SJCRH30 (cell line): ENCODE measurements around the gene TAF11. TPM values are rescaled to one million over a fixed set of nuclear protein-coding genes. Genes with fewer than 3 reads are reported as not detected.
"Not testable (repeated sequence)": the region's sequence is repeated elsewhere in the genome, so short reads cannot be mapped to it uniquely, and the experiment has no call there.

Source experiments
- DNase-seq, 2 experiments: peaks; one replicate each; pipeline ENCODE4 v3.0.0-alpha.2; 2015 to 2020
- H3K27ac ChIP-seq: fragments of 250-450 bp; sonication (Bioruptor Pico); 2 replicates; pipeline ENCODE4 v1.5.1; 2020; ENCODE audit warnings: mild to moderate bottlenecking, moderate library complexity
- H3K27me3 ChIP-seq: fragments of 250-450 bp; sonication (Bioruptor Pico); 2 replicates; pipeline ENCODE4 v1.5.1; 2020; ENCODE audit warnings: mild to moderate bottlenecking, moderate library complexity
- H3K36me3 ChIP-seq: fragments of 250-450 bp; sonication (Bioruptor Pico); 2 replicates; pipeline ENCODE4 v1.5.1; 2020; ENCODE audit warnings: mild to moderate bottlenecking, moderate library complexity
- H3K4me1 ChIP-seq: fragments of 250-450 bp; sonication (Bioruptor Pico); 2 replicates; pipeline ENCODE4 v1.5.1; 2020; ENCODE audit warnings: mild to moderate bottlenecking, moderate library complexity
- H3K4me3 ChIP-seq: fragments of 250-450 bp; sonication (Bioruptor Pico); 2 replicates; pipeline ENCODE4 v1.5.1; 2020; ENCODE audit warnings: mild to moderate bottlenecking, moderate library complexity
- H3K9me3 ChIP-seq: fragments of 250-450 bp; sonication (Bioruptor Pico); replicated peaks from 2 replicates; pipeline ENCODE4 v1.5.1; 2020; ENCODE audit warnings: mild to moderate bottlenecking, moderate library complexity
- total RNA-seq: library from RNA; depleted of rRNA; stranded (reverse); fragments of >200 nt; shearing (Covaris generic); gene quantifications from 2 replicates; pipeline ENCODE4 v1.2.3, GENCODE V29; 2014

TAF11 gene
- total RNA-seq, 1 experiment from 2014 or later: 54.0 TPM

DNA sequence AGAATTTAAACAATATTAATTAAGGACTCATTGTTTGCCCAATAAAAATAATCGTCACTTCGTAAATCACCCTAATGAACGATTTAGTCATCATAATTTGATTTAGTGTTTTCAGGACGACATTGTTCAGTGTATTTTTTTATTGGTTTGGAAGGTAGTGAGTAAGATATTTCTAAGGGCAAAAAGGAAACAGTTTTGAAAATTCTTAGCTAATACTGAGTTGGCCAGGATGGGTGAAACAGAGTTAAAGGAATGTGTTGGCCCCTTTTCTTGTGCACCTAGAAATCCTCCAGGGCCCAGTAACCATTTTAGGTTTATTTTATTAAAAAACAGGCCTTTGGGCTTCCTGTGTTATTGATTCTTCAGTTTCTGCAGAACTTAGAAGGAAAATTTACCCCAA lies 26.5 kb upstream of the TAF11 start:
- Histone ChIP-seq H3K4me3 (no peak overlapping the region), H3K27ac (no peak overlapping the region), H3K9me3 (no peaks in the 10 kb centered on the region), H3K27me3 (no peaks in the 10 kb centered on the region), H3K36me3 (no peaks in the 10 kb centered on the region), H3K4me1 (no peaks in the 10 kb centered on the region)
- no peak for DNase-seq

DNA sequence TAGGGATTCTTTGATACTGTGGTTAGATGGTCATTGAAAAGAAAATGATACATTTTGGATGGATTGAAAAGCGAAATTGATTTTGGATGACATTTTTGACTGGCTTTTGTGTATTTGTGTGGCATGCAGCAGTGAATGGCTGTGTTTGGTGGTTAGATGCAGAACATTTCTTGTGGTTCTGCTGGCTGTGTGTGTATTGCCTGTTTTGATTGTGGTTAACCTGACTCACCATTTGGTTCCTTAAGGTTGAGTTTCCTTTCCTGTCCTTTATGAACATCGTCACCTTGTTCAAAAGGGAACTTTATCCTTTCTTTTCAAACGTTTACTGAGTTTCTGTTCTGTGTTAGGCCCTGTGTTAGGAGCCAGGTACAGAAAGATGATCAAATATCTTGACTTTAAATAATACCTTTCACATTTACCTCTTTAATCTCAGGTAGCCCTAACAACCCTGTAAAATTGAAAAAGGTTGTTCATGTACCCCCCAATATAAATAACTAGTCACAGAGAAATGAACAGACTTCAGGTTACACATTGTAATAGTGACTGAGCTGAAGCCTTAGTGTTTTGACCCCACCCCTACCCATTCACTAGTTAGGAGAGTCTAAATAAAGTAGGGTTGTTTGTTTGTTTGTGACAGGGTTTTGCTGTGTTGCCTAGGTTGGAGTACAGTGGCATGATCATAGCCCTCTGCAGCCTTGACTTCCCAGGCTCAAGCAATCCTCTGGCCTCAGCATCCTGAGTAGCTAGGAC lies 25.0 kb upstream of the TAF11 start:
- Histone ChIP-seq H3K9me3 (no peaks in the 10 kb centered on the region), H3K27me3 (no peaks in the 10 kb centered on the region), H3K27ac (no peak overlapping the region), H3K4me3 (no peak overlapping the region), H3K4me1 (no peaks in the 10 kb centered on the region), H3K36me3 (no peaks in the 10 kb centered on the region)
- no peak for DNase-seq

DNA sequence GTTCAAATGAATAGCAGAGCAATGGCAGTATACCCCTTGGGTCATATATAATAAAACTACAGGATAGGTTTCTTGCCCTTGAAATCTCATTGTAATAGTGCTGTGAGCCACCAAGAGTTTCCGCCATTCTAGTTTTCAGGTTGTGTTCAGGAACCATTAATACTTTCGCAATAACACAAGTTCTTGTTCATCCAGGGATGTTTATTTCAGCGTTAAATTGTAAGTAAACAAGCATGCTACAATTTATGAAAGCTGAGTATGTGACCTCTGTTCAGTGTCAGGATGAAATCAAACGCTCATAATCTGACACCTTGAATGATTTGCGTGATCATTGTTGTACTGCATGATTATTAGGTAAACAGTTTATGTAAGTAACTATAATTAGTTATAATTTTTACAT lies 24.0 kb upstream of the TAF11 start:
- Histone ChIP-seq H3K9me3 (no peaks in the 10 kb centered on the region), H3K36me3 (no peaks in the 10 kb centered on the region), H3K4me1 (no peaks in the 10 kb centered on the region), H3K4me3 (no peak overlapping the region), H3K27ac (no peak overlapping the region), H3K27me3 (no peaks in the 10 kb centered on the region)
- no peak for DNase-seq

DNA sequence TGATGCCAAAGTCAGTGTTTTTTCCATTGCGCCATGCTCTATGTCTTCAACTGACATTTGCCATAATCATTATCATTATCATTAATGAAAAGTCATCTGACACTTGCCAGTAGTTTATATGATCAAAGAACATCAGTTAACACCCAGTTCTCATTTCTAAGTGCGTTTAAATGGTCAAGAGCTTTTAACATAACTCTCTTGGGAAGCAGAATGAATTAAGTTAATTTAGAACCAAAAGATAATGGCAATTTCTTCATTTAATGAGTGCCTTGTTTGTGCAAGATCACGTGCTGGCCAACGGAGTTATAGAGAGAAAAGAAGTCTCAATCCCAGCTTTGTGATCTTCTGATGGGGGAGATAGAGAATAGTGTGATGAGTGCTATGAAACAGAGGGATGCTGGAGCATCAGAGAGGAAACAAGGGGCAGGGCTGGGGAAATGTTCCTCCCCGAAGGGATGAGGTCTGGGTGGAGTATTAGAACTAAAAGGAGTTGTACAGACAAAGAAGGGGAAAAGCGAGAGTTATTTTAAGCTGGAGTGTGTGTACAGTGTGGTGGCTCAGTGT lies 21.6 kb upstream of the TAF11 start:
- H3K27ac ChIP-seq: no peak overlapping the region
- no peaks in the 10 kb centered on the region for H3K4me1 ChIP-seq
- H3K36me3 ChIP-seq: no peaks in the 10 kb centered on the region
- no peaks in the 10 kb centered on the region for H3K27me3 ChIP-seq
- H3K9me3 ChIP-seq: no peaks in the 10 kb centered on the region
- no peak for DNase-seq
- H3K4me3 ChIP-seq: no peak overlapping the region

DNA sequence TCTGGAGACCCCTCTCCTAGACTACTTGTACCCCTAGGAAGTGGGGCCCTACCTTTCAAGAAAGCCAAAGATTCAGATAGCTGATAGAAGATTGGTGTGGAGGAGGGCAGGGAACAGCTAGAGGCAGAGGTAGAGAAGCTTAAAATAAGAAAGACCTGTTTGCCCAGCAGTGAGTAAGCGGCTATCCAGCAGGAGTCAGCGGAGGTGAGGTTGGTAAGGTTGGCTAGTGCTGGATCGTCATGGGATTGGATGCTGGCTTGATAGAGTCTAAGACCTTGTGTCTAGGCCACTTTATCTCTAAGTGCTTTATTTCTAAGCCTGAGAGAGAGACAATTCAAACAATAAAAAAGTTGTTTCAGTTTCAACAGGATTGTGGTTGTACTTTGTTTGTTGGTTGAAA lies 20.4 kb upstream of the TAF11 start:
- Histone ChIP-seq H3K4me3 (no peak overlapping the region), H3K9me3 (no peaks in the 10 kb centered on the region)
- DNase-seq: no peak

DNA sequence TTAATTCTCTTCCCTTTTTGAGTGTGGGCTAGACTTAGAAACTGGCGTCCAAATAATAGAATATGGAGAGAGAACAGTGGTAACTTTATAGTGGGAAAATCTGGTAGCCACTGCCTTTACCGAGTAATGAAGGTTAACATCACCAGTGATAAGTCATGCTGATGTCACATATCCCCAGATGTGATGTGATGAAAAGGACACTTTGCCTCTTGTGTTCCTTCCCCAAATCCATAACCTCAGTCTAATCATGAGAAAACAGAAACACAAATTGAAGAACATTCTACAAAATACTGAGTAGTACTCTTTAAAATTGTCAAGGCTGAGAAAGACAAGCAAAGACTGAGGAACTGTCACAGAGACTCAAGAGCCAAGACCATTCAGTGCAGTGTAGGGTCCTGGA lies 19.0 kb upstream of the TAF11 start:
- no peaks in the 10 kb centered on the region for H3K27me3 ChIP-seq
- no peaks in the 10 kb centered on the region for H3K4me1 ChIP-seq
- H3K9me3 ChIP-seq: no peaks in the 10 kb centered on the region
- no peak overlapping the region for H3K27ac ChIP-seq
- no peaks in the 10 kb centered on the region for H3K36me3 ChIP-seq
- H3K4me3 ChIP-seq: no peak overlapping the region
- no peak for DNase-seq

More for the DNA sequence above, 20.4 kb upstream of the TAF11 start:
- Histone ChIP-seq H3K4me1 (no peaks in the 10 kb centered on the region), H3K36me3 (no peaks in the 10 kb centered on the region), H3K27ac (no peak overlapping the region), H3K27me3 (no peaks in the 10 kb centered on the region)

DNA sequence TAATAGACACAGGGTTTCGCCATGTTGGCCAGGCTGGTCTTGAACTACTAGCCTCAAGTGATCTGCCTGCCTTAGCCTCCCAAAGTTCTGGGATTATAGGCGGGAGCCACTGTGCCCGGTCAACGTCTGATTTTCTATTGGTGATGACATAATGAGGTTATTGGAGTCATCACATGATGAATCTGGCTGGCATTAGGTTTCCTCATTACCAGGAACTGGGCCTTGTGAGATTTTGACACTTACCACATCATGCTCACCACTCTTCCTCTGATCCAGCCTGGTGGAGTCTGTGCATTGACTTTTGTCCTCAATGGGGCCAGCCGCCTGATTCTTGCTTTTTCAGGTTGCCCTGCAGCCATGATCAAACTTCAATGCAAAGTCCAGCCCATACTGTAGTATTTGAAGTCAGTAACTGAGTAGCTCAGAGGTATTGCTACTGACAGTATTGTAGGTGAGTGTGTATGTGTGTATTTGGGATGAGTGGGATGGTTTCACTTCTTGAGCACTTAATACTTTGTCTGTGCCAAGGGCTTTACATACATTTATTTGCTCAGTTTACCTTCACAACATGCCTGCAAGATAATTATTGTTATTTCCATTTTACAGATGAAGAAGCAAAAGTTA lies 17.3 kb upstream of the TAF11 start:
- no peaks in the 10 kb centered on the region for H3K36me3 ChIP-seq

DNA sequence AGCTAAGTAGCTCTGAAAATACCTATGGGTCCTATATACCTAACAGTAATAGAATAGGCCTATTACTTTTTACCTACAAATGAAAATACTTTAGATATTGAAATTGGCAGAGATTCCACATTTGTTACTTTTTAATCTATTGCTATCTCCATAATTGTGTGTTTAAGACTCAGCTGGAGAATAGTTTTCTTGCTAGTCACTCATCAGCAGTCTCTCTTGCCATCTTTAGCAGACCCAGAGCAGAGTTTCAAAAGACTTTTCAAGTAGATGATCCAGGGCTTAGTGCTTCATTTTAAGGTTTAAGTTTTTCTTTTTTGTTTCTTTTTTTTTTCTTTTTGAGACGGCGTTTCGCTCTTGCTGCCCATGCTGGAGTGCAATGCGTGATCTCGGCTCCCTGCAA lies 14.1 kb upstream of the TAF11 start:
- no peaks in the 10 kb centered on the region for H3K36me3 ChIP-seq
- H3K27me3 ChIP-seq: no peaks in the 10 kb centered on the region
- DNase-seq: no peak
- H3K27ac ChIP-seq: no peak overlapping the region
- H3K4me1 ChIP-seq: peaks cover 10% of the 10 kb centered on the region
- no peaks in the 10 kb centered on the region for H3K9me3 ChIP-seq
- H3K4me3 ChIP-seq: no peak overlapping the region

More for the DNA sequence above, 17.3 kb upstream of the TAF11 start:
- Histone ChIP-seq H3K4me1 (no peaks in the 10 kb centered on the region), H3K4me3 (no peak overlapping the region), H3K27me3 (no peaks in the 10 kb centered on the region), H3K9me3 (no peaks in the 10 kb centered on the region), H3K27ac (no peak overlapping the region)
- no peak for DNase-seq

DNA sequence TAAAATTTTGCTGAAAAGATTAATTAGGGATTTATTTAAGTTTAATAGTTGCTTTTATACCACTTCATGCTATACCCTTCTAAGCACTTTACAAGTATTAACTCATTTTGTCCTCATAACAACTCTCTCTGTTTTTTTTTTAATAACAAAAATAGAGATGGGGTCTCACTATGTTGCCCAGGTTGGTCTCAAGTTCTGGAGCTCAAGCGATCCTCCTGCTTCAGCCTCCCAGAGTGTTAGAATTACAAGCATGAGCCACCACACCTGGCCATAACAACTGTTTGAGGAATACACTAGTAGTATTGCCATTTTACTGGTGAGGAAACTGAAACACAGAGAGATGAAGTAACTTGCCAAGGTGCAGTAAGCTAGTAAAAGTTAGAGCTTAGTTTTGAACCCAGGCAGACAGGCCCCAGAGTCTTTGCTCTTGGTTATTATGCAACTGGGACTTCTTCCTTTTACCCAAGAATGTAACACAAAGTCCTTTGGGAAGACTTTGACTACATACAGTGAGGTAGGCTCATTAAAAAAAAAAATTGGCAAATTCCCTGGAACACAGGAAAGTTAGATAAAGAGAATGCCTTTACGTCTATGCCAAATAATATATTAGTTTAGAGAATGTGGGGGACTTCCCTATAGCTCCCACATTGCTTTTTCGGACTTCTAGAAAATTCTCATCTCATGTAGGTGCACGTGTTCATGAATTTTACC lies 12.6 kb upstream of the TAF11 start:
- DNase-seq: no peak

DNA sequence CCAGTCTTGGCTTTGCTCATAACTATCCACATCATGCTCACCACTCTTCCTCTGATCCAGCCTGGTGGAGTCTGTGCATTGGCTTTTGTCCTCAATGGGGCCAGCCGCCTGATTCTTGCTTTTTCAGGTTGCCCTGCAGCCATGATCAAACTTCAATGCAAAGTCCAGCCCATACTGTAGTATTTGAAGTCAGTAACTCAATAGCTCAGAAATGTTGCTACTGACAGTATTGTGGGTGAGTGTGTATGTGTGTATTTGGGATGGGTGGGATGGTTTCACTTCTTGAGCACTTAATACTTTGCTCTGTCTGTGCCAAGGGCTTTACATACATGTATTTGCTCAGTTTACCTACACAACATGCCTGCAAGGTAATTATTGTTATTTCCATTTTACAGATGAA lies 11.9 kb upstream of the TAF11 start:
- H3K27me3 ChIP-seq, H3K36me3 ChIP-seq, H3K27ac ChIP-seq, H3K9me3 ChIP-seq, H3K4me1 ChIP-seq, DNase-seq, H3K4me3 ChIP-seq: not testable (repeated sequence)

More for the DNA sequence above, 12.6 kb upstream of the TAF11 start:
- Histone ChIP-seq H3K27me3 (no peaks in the 10 kb centered on the region), H3K27ac (no peak overlapping the region), H3K36me3 (no peaks in the 10 kb centered on the region), H3K4me1 (peaks cover 10% of the 10 kb centered on the region), H3K9me3 (no peaks in the 10 kb centered on the region), H3K4me3 (no peak overlapping the region)

DNA sequence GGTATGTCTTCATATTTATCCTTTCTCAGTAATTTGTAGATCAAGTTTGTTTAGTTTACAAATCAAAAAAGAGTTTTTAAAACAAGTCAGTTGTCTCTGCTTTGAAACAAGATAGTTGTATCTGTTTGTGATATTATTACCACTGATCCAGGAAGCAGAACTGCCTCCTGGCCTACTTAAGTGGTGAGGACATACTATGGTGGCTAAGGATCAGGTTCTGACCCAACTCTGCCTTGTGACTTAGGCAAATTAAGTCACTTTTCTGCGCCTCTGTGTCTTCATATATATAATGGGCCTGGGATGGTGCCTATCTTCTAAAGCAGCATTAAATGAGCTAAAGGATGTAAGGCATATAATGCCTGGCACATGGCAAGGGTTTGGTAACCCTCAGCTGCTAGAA lies 9.9 kb upstream of the TAF11 start:
- Histone ChIP-seq H3K27ac (no peak overlapping the region), H3K4me1 (peaks cover 10% of the 10 kb centered on the region), H3K4me3 (no peak overlapping the region), H3K9me3 (no peaks in the 10 kb centered on the region), H3K36me3 (no peaks in the 10 kb centered on the region), H3K27me3 (no peaks in the 10 kb centered on the region)
- no peak for DNase-seq

DNA sequence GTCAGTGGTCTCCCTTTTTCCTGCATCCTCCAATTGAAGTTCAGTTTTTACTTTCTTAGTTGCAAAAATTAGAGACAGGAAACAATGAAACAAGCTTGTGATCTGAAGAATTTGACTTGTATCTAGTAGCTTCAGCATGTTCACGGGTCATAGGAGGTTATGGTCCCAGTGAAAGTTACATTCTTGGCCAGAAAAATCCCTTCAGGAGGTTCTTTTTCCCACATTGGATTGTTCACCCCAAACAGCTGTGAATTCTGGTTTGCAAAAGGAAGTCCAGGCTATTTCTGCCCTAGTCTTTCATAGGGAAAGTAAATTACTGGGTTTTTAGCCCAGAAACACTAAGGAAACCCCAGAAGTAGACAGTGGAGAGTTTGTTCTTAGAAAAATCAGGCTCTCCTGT lies 9.3 kb upstream of the TAF11 start:
- peak in 1 of 2 experiments; percentile 11 for DNase-seq
- H3K27me3 ChIP-seq: no peaks in the 10 kb centered on the region
- no peak overlapping the region for H3K27ac ChIP-seq
- no peaks in the 10 kb centered on the region for H3K9me3 ChIP-seq
- H3K4me1 ChIP-seq: peaks cover 10% of the 10 kb centered on the region
- H3K4me3 ChIP-seq: no peak overlapping the region
- no peaks in the 10 kb centered on the region for H3K36me3 ChIP-seq

DNA sequence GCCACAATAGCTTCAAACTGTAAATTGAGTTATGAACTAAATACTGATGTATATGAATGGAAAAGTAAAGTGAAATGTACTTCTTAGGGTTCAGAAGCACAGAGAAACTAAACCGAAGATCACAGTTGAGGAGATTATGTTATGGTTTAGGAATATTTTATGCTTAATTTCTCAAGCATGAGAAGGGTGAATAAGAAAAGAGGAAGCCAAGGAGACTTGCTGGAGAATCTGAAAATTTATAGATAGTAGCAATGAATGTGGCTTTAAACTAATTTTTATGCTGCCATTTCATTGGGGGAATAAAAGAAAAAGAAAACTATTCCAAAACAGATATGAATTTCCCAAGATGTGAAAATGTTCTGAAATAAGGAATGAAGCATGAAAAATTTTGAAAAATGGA lies 6.9 kb upstream of the TAF11 start:
- no peaks in the 10 kb centered on the region for H3K27me3 ChIP-seq
- no peaks in the 10 kb centered on the region for H3K9me3 ChIP-seq
- H3K4me3 ChIP-seq: no peak overlapping the region
- no peak for DNase-seq
- H3K27ac ChIP-seq: no peak overlapping the region
- H3K4me1 ChIP-seq: peaks cover 10% of the 10 kb centered on the region
- no peaks in the 10 kb centered on the region for H3K36me3 ChIP-seq

DNA sequence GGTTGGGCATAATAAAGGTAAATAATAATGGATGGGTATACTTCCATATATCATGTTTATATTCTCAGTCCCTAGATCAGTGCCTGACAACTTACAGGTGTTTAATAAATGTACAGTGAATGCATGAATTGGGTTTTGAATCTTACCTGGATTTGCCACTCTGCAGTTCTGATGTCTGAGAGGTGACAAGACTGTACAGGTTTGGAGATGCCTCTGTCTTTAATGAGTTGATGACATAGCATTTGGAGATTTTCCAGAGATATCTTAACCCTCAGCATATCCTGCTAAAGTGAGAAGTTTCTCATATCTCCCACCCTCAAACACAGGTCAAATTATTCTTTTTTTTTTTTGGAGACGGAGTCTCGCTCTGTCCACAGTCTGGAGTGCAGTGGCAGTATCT lies 3.5 kb upstream of the TAF11 start:
- no peaks in the 10 kb centered on the region; the same call in 1 of the 2 replicates for H3K4me1 ChIP-seq
- no peaks in the 10 kb centered on the region for H3K27me3 ChIP-seq
- H3K9me3 ChIP-seq: no peaks in the 10 kb centered on the region
- H3K4me3 ChIP-seq: no peak overlapping the region
- no peaks in the 10 kb centered on the region for H3K36me3 ChIP-seq
- H3K27ac ChIP-seq: no peak overlapping the region
- DNase-seq: no peak

DNA sequence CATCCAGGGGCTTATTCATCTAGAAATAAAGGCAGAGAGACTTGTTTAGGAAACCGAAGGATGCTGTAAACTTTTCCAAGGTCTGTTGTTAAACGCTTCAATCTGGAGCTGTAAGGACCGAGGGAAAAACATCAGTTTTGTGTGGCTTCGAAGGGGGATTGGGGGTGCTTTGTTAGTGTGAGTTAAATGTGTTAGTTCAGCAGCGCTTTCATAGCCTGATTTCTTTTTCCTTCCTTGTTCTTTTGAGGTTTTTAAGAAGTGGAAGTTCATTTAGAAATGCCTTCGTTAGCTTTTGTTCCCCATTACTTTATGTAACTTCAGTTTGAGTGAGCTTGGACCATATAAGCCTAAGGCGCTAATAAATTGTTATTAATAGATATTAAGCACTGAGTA lies 2.7 kb upstream of the TAF11 start:
- Histone ChIP-seq H3K9me3 (no peaks in the 10 kb centered on the region), H3K27me3 (no peaks in the 10 kb centered on the region), H3K27ac (no peak overlapping the region), H3K36me3 (no peaks in the 10 kb centered on the region), H3K4me3 (no peak overlapping the region), H3K4me1 (no peaks in the 10 kb centered on the region; the same call in 1 of the 2 replicates)
- DNase-seq: no peak
